RWPE2 (cell line): ENCODE results near the gene ZNF579.

ENCODE experiments used
- ATAC-seq: fragments of 200-7000 bp; cut with Tn5 transposase; 3 replicates; pipeline ENCODE4 v1.9.1; 2021; ENCODE audit warnings: low read depth
- DNase-seq: peaks from one replicate; pipeline ENCODE4 v3.0.0-alpha.2; 2020; ENCODE audit warnings: low spot score
- H3K27ac ChIP-seq: fragments of 450-650 bp; 2 replicates; pipeline ENCODE4 v1.5.1; 2017; ENCODE audit warnings: mild to moderate bottlenecking; ENCODE audit not compliant: poor library complexity, severe bottlenecking
- H3K27me3 ChIP-seq: fragments of 250-450 bp; sonication (Bioruptor Pico); 2 replicates; pipeline ENCODE4 v1.5.1; 2021; ENCODE audit warnings: mild to moderate bottlenecking, moderate library complexity; ENCODE audit not compliant: insufficient read depth, poor library complexity, severe bottlenecking
- H3K36me3 ChIP-seq: fragments of 250-450 bp; sonication (Bioruptor Pico); 2 replicates; pipeline ENCODE4 v1.5.1; 2020; ENCODE audit warnings: low read depth, mild to moderate bottlenecking, moderate library complexity
- H3K4me1 ChIP-seq: fragments of 250-450 bp; sonication (Bioruptor Pico); 2 replicates; pipeline ENCODE4 v1.5.1; 2021; ENCODE audit warnings: mild to moderate bottlenecking, moderate library complexity; ENCODE audit not compliant: insufficient read depth, poor library complexity, severe bottlenecking
- H3K4me3 ChIP-seq: fragments of 250-450 bp; sonication (Bioruptor Pico); 2 replicates; pipeline ENCODE4 v1.5.1; 2021; ENCODE audit warnings: mild to moderate bottlenecking, moderate library complexity; ENCODE audit not compliant: severe bottlenecking
- H3K9me3 ChIP-seq: fragments of 250-450 bp; sonication (Bioruptor Pico); 2 replicates; pipeline ENCODE4 v1.5.1; 2021; ENCODE audit warnings: mild to moderate bottlenecking, moderate library complexity; ENCODE audit not compliant: severe bottlenecking
- TF ChIP-seq, protein P1 (sequence below): fragments of 450-650 bp; IDR thresholded peaks from one replicate; pipeline ENCODE4 v1.5.1; 2017; ENCODE audit warnings: mild to moderate bottlenecking, moderate library complexity; ENCODE audit not compliant: poor library complexity, severe bottlenecking

Gene ZNF579

DNA sequence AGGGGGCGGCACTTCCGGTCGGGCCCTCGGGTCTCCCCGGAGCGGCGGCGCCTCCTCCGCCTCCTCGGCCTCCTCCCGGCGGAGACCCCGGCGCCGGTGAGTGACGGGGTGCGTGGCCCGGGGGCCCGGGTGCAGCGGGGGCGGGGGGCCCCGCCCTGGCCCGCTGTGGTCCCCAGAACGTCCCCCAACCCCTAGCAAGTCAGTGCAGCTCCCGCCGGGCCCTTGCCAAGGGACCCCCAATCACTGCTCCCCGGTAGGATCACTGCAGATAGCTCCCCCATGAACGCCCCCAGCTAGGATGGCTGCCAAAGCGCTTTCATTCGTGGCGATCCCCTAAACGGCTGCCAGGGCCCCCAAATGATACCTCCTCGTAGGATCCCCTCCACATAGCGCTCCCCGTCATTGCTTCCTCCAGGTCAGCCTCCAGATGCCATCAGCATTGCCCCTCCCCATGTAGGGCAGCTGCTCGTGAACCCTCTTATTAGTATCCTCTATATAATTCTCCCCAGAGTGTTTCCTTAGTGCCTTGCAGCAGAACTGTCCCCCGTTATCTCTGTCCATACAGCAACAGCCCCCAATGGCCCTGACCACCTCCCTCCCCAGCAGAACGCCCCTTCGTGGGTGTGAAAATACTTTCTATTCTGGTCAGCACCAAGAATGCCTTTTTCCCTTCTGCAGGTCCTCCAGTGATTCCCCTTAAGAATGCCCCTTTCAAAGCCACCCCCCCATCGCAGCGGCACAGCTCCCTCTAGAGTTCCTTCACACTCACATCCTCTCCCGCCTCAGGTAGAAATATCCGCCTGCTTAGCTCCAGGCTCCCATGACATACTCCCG, 25.2 kb upstream of the ZNF579 start, which contains the start of gene ZNF865:
TSS of gene ZNF865 (plus strand) at position 11 of the 834 bp plus-strand sequence. CDS start 7,972 bp downstream, outside the sequence.
- peaks cover 13% of the 10 kb centered on the region for H3K4me1 ChIP-seq
- no peaks in the 10 kb centered on the region for H3K9me3 ChIP-seq
- no peaks in the 10 kb centered on the region for H3K27me3 ChIP-seq
- peaks cover 33% of the 10 kb centered on the region for H3K36me3 ChIP-seq
- DNase-seq: no peak
- peak; percentile 55 for ATAC-seq
- TF ChIP-seq, protein P1, sequence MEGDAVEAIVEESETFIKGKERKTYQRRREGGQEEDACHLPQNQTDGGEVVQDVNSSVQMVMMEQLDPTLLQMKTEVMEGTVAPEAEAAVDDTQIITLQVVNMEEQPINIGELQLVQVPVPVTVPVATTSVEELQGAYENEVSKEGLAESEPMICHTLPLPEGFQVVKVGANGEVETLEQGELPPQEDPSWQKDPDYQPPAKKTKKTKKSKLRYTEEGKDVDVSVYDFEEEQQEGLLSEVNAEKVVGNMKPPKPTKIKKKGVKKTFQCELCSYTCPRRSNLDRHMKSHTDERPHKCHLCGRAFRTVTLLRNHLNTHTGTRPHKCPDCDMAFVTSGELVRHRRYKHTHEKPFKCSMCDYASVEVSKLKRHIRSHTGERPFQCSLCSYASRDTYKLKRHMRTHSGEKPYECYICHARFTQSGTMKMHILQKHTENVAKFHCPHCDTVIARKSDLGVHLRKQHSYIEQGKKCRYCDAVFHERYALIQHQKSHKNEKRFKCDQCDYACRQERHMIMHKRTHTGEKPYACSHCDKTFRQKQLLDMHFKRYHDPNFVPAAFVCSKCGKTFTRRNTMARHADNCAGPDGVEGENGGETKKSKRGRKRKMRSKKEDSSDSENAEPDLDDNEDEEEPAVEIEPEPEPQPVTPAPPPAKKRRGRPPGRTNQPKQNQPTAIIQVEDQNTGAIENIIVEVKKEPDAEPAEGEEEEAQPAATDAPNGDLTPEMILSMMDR: peak; percentile 89
- peak within 1 kb of the TSS; percentile 93 for H3K27ac ChIP-seq
- H3K4me3 ChIP-seq: peak within 1 kb of the TSS; percentile 79

DNA sequence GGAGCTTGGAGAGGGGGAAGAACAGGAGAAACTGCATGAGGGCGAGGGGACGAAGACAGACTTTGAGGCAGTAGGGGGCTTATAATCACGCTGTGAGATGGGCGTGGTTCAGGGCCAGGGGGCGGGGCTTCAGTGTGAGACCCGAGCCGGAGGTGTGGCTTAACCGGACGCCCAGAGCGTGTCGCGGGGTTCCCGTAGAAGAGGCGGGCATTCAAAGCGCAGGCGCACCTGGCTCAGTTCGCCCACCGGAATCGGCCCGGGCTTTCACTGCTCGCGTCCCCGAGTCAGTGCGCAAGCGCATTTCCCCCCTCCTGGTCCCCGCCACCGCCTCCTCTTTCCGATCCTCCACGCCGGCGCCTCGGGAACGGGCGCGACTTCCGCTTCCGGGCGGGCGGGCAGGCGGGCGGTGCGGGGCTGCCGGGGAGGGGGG, 24.6 kb upstream of the ZNF579 start:
- no peaks in the 10 kb centered on the region for H3K27me3 ChIP-seq
- peaks cover 30% of the 10 kb centered on the region for H3K36me3 ChIP-seq
- H3K4me1 ChIP-seq: peaks cover 15% of the 10 kb centered on the region
- ATAC-seq (peak; percentile 76), DNase-seq (peak; percentile 99)
- TF ChIP-seq, protein P1: no peak
- H3K9me3 ChIP-seq: no peaks in the 10 kb centered on the region
- peak overlapping the region; percentile 93 for H3K27ac ChIP-seq
- H3K4me3 ChIP-seq: peak overlapping the region; percentile 79

DNA sequence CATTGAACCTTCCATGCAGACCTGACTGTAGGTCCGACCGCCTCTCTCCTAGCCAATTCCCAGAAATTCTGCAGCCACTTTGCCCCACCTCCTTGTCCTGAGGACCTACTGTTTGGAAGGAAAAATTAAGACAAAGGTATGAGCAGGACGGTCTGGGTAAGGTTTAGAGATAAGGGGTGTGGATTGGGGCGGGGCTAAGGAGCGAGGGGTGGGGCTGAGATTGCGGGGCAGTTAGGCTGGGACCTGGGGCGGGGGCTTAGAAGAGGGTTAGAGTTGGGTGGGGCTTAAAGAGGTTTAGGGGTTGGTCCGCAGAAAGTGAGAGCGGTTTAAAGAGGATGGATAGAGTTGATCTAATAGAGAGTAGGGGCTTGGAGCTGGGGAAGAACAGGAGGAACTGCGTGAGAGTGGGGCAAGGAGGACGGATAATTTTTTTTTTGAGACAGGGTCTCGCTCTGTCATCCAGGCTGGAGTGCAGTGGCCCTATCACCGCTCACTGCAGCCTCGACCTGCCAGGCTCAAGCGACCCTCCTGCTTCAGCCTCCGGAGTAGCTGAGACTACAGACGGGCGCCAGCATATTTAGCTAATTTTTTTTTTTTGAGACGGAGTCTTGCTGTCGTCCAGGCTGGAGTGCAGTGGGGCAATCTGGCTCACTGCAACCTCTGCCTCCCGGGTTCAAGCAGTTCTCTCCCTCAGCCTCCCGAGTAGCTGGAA, 23.1 kb upstream of the ZNF579 start:
- no peaks in the 10 kb centered on the region for H3K27me3 ChIP-seq
- no peak overlapping the region for H3K4me3 ChIP-seq
- no peak for DNase-seq
- peaks cover 15% of the 10 kb centered on the region for H3K4me1 ChIP-seq
- no peak for ATAC-seq
- H3K36me3 ChIP-seq: peaks cover 15% of the 10 kb centered on the region
- TF ChIP-seq, protein P1: no peak
- no peaks in the 10 kb centered on the region for H3K9me3 ChIP-seq
- peak overlapping the region; percentile 93 for H3K27ac ChIP-seq

DNA sequence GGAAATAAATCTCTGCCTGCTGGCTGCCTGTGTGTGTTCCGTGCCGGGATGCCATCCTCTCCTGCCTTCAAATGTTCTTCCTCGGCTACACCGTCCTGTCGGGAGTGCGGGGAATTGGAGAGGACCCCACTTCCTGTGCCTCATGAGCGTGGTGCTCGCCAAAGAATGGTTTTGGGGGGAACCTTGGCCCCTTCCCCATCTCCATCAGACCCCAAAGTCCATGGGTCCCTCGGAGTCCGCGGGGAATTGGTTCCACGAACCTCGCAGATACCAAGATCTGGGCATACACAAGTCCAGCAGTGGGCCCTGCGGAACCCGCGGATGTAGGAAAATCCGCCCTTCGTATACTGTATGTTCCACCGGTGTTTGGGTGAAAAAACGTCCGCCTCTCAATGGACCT, 22.5 kb upstream of the ZNF579 start:
- Histone ChIP-seq H3K4me3 (no peak overlapping the region), H3K4me1 (peaks cover 15% of the 10 kb centered on the region), H3K9me3 (no peaks in the 10 kb centered on the region), H3K27ac (peak overlapping the region; percentile 93), H3K27me3 (no peaks in the 10 kb centered on the region), H3K36me3 (peaks cover 15% of the 10 kb centered on the region)
- ATAC-seq: no peak
- no peak for DNase-seq
- TF ChIP-seq, protein P1: no peak
